Measurements from ENCODE around the gene RBM24.

GRCh38 chr6:17336425-17336824 lies 55.3 kb downstream of the RBM24 start:
- TF ChIP-seq CTCF (IDR thresholded peaks at IDR 0.05) (no peak), POLR2A (IDR thresholded peaks at IDR 0.05) (no peak)

Measured in thyroid gland (tissue), 4 donors.